T-helper 17 cell (primary cell): Measurements from ENCODE around the gene KIAA1217. TPM values are rescaled to one million over a fixed set of nuclear protein-coding genes. Genes with fewer than 3 reads are reported as not detected.

ENCODE experiments used
- ATAC-seq: fragments of 150-1000 bp; cut with Tn5 transposase; 2 replicates; pipeline ENCODE4 v1.10.0; 2021; ENCODE audit warnings: mild to moderate bottlenecking, moderate library complexity
- DNase-seq, 3 donors: peaks; one replicate each; pipeline versions ENCODE4 v3.0.0 to v3.0.0-alpha.2; 2020 to 2021
- H3K9me3 ChIP-seq: one replicate; pipeline ENCODE4 v1.7.0; 2013; ENCODE audit warnings: low read length, mild to moderate bottlenecking; ENCODE audit not compliant: control insufficient read depth, poor library complexity, severe bottlenecking
- H3K27ac Mint-ChIP-seq: one replicate; pipeline ENCODE4 v1.8.0; 2022; ENCODE audit warnings: mild to moderate bottlenecking, moderate library complexity, mixed read lengths
- H3K27me3 Mint-ChIP-seq: one replicate; pipeline ENCODE4 v1.8.0; 2022; ENCODE audit warnings: mixed read lengths
- H3K36me3 Mint-ChIP-seq: one replicate; pipeline ENCODE4 v1.8.0; 2022; ENCODE audit warnings: low read depth, mixed read lengths
- H3K4me1 Mint-ChIP-seq: one replicate; pipeline ENCODE4 v1.8.0; 2022; ENCODE audit warnings: mild to moderate bottlenecking, mixed read lengths
- H3K4me3 Mint-ChIP-seq: one replicate; pipeline ENCODE4 v1.8.0; 2022; ENCODE audit warnings: mild to moderate bottlenecking, moderate library complexity, mixed read lengths
- total RNA-seq, 4 donors: library from RNA in 2 of 4; stranded (reverse) in 2 of 4; gene quantifications; one replicate each; pipeline ENCODE4 v1.2.3 and lab custom pipeline; 2022 to 2026

Gene KIAA1217
- total RNA-seq, 2 donors from 2014 or later = 0.39 to 0.85 TPM

- ATAC-seq = no peak
- Mint-ChIP-seq H3K4me3 (no peak overlapping the region), H3K27ac (no peak overlapping the region), H3K36me3 (no peaks in the 10 kb centered on the region), H3K4me1 (no peaks in the 10 kb centered on the region), H3K27me3 (peaks cover 6% of the 10 kb centered on the region)
- no peaks in the 10 kb centered on the region for H3K9me3 ChIP-seq
- DNase-seq = no peak
Measured at GRCh38 chr10:24363070-24363469, 154.1 kb downstream of the KIAA1217 start.

GRCh38 chr10:24367688-24368087 is 158.8 kb downstream of the KIAA1217 start:
- Mint-ChIP-seq H3K4me3 (no peak overlapping the region), H3K27me3 (peaks cover 14% of the 10 kb centered on the region), H3K27ac (no peak overlapping the region), H3K4me1 (no peaks in the 10 kb centered on the region), H3K36me3 (no peaks in the 10 kb centered on the region)
- no peak for ATAC-seq
- DNase-seq = no peak
- no peaks in the 10 kb centered on the region for H3K9me3 ChIP-seq

GRCh38 chr10:24370877-24371276 is 161.9 kb downstream of the KIAA1217 start:
- no peaks in the 10 kb centered on the region for H3K4me1 Mint-ChIP-seq
- no peaks in the 10 kb centered on the region for H3K36me3 Mint-ChIP-seq
- H3K4me3 Mint-ChIP-seq = no peak overlapping the region
- no peak for ATAC-seq
- peaks cover 22% of the 10 kb centered on the region for H3K27me3 Mint-ChIP-seq
- DNase-seq = no peak
- no peaks in the 10 kb centered on the region for H3K9me3 ChIP-seq
- H3K27ac Mint-ChIP-seq = no peak overlapping the region

GRCh38 chr10:24371396-24371795 is 162.5 kb downstream of the KIAA1217 start:
- no peak for ATAC-seq
- H3K36me3 Mint-ChIP-seq = no peaks in the 10 kb centered on the region
- no peak overlapping the region for H3K27ac Mint-ChIP-seq
- no peaks in the 10 kb centered on the region for H3K4me1 Mint-ChIP-seq
- no peak overlapping the region for H3K4me3 Mint-ChIP-seq
- no peaks in the 10 kb centered on the region for H3K9me3 ChIP-seq
- no peak for DNase-seq
- peaks cover 22% of the 10 kb centered on the region for H3K27me3 Mint-ChIP-seq

- H3K9me3 ChIP-seq = no peaks in the 10 kb centered on the region
- ATAC-seq = no peak
- Mint-ChIP-seq H3K4me1 (no peaks in the 10 kb centered on the region), H3K4me3 (no peak overlapping the region), H3K36me3 (no peaks in the 10 kb centered on the region), H3K27me3 (peaks cover 27% of the 10 kb centered on the region), H3K27ac (no peak overlapping the region)
- no peak for DNase-seq
Measured at GRCh38 chr10:24374134-24374915, 165.4 kb downstream of the KIAA1217 start.

GRCh38 chr10:24375510-24375909 is 166.6 kb downstream of the KIAA1217 start:
- H3K27me3 Mint-ChIP-seq = peaks cover 27% of the 10 kb centered on the region
- DNase-seq (no peak), ATAC-seq (no peak)
- no peaks in the 10 kb centered on the region for H3K9me3 ChIP-seq
- H3K27ac Mint-ChIP-seq = no peak overlapping the region
- no peaks in the 10 kb centered on the region for H3K36me3 Mint-ChIP-seq
- no peaks in the 10 kb centered on the region for H3K4me1 Mint-ChIP-seq
- no peak overlapping the region for H3K4me3 Mint-ChIP-seq

- Mint-ChIP-seq H3K27ac (no peak overlapping the region), H3K4me1 (no peaks in the 10 kb centered on the region), H3K36me3 (no peaks in the 10 kb centered on the region), H3K4me3 (no peak overlapping the region), H3K27me3 (peaks cover 38% of the 10 kb centered on the region)
- no peak for DNase-seq
- no peak for ATAC-seq
- H3K9me3 ChIP-seq = no peaks in the 10 kb centered on the region
Measured at GRCh38 chr10:24376731-24377130, 167.8 kb downstream of the KIAA1217 start.

GRCh38 chr10:24378126-24378920 is 169.4 kb downstream of the KIAA1217 start:
- Mint-ChIP-seq H3K27ac (no peak overlapping the region), H3K27me3 (peaks cover 54% of the 10 kb centered on the region), H3K4me1 (no peaks in the 10 kb centered on the region), H3K4me3 (no peak overlapping the region), H3K36me3 (no peaks in the 10 kb centered on the region)
- DNase-seq = no peak
- H3K9me3 ChIP-seq = no peaks in the 10 kb centered on the region
- no peak for ATAC-seq

- no peaks in the 10 kb centered on the region for H3K4me1 Mint-ChIP-seq
- H3K9me3 ChIP-seq = no peaks in the 10 kb centered on the region
- ATAC-seq = no peak
- H3K4me3 Mint-ChIP-seq = no peak overlapping the region
- no peaks in the 10 kb centered on the region for H3K36me3 Mint-ChIP-seq
- H3K27me3 Mint-ChIP-seq = peaks cover 61% of the 10 kb centered on the region
- H3K27ac Mint-ChIP-seq = no peak overlapping the region
- DNase-seq = no peak
Measured at GRCh38 chr10:24381235-24382010, 172.5 kb downstream of the KIAA1217 start.

GRCh38 chr10:24382045-24382444 is 173.1 kb downstream of the KIAA1217 start:
- H3K27me3 Mint-ChIP-seq = peaks cover 57% of the 10 kb centered on the region
- H3K27ac Mint-ChIP-seq = no peak overlapping the region
- ATAC-seq (no peak), DNase-seq (no peak)
- no peaks in the 10 kb centered on the region for H3K9me3 ChIP-seq
- H3K36me3 Mint-ChIP-seq = no peaks in the 10 kb centered on the region
- no peak overlapping the region for H3K4me3 Mint-ChIP-seq
- H3K4me1 Mint-ChIP-seq = no peaks in the 10 kb centered on the region

GRCh38 chr10:24382596-24382978 is 173.6 kb downstream of the KIAA1217 start:
- no peak overlapping the region for H3K27ac Mint-ChIP-seq
- ATAC-seq (no peak), DNase-seq (no peak)

GRCh38 chr10:24382979-24383663 is 174.2 kb downstream of the KIAA1217 start:
- no peak overlapping the region for H3K27ac Mint-ChIP-seq
- H3K9me3 ChIP-seq = no peaks in the 10 kb centered on the region
- DNase-seq (no peak), ATAC-seq (no peak)
- no peak overlapping the region for H3K4me3 Mint-ChIP-seq
- no peaks in the 10 kb centered on the region for H3K4me1 Mint-ChIP-seq
- H3K27me3 Mint-ChIP-seq = peaks cover 53% of the 10 kb centered on the region
- H3K36me3 Mint-ChIP-seq = no peaks in the 10 kb centered on the region

More at GRCh38 chr10:24382596-24382978, 173.6 kb downstream of the KIAA1217 start:
- no peak overlapping the region for H3K4me3 Mint-ChIP-seq
- H3K4me1 Mint-ChIP-seq = no peaks in the 10 kb centered on the region
- no peaks in the 10 kb centered on the region for H3K9me3 ChIP-seq
- H3K27me3 Mint-ChIP-seq = peaks cover 57% of the 10 kb centered on the region
- H3K36me3 Mint-ChIP-seq = no peaks in the 10 kb centered on the region

- Mint-ChIP-seq H3K27me3 (peaks cover 47% of the 10 kb centered on the region), H3K27ac (no peak overlapping the region), H3K4me1 (no peaks in the 10 kb centered on the region), H3K4me3 (no peak overlapping the region), H3K36me3 (no peaks in the 10 kb centered on the region)
- DNase-seq = no peak
- ATAC-seq = peak; percentile 41
- no peaks in the 10 kb centered on the region for H3K9me3 ChIP-seq
Measured at GRCh38 chr10:24383681-24384106, 174.8 kb downstream of the KIAA1217 start.
